ENCODE measurements around the gene C6orf62.
"Not testable (repeated sequence)": the region's sequence is repeated elsewhere in the genome, so short reads cannot be mapped to it uniquely, and the experiment has no call there.

C6orf62 gene

DNA sequence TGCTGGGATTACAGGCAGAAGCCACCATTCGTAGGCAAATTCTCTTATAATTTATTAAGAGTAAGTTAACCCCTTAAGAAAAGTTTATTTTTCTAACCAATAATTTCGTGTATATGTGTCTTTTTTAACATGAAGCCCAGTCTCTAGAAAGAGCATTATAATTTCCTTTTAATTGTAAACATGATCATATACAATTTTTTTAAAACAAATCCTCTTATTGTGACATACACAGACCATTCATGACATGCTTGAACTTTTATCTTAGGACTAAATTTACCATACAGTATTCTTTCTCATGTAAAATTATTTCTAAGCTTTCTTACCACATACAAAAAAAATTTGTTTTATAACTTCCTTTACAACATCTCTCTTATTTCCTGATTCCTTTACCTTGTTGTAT lies 45.3 kb downstream of the C6orf62 start:
- in situ Hi-C loops (cut with MboI; ENCODE audit: low sequenced_read_pairs, unreplicated experiment) = no loop called here
- TF ChIP-seq, protein P1, sequence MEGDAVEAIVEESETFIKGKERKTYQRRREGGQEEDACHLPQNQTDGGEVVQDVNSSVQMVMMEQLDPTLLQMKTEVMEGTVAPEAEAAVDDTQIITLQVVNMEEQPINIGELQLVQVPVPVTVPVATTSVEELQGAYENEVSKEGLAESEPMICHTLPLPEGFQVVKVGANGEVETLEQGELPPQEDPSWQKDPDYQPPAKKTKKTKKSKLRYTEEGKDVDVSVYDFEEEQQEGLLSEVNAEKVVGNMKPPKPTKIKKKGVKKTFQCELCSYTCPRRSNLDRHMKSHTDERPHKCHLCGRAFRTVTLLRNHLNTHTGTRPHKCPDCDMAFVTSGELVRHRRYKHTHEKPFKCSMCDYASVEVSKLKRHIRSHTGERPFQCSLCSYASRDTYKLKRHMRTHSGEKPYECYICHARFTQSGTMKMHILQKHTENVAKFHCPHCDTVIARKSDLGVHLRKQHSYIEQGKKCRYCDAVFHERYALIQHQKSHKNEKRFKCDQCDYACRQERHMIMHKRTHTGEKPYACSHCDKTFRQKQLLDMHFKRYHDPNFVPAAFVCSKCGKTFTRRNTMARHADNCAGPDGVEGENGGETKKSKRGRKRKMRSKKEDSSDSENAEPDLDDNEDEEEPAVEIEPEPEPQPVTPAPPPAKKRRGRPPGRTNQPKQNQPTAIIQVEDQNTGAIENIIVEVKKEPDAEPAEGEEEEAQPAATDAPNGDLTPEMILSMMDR (IDR thresholded peaks at IDR 0.05; ENCODE audit: borderline replicate concordance, control extremely low read depth, extremely low read depth, insufficient read depth, missing control alignments) = no peak
- no peak for DNase-seq (ENCODE audit: low spot score)

DNA sequence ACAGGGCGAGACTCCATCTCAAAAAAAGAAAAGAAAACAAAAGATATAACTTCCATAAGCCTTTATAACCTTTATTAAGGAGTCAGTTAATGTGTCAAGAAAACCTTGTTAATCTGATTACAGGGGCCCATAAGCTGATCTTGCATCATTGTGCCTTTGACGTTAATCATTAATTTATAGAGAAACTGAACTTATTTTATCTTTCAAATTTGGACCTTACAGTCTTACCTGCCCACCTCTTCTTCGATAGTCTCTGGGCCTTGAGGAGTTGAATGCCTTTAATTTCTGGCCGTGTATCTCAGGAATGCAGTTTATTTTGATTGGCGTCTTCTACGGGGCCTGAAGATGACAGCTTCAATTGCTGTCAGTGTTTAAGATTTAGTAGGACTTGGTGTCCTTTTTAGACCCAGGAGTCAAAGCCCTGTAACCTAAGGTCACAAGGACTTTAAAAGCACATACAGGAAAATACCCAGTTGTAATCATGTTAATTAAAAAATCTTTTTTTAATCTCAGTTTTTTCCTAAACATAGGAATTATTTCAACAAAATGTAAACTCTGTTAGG lies 46.3 kb downstream of the C6orf62 start:
- TF ChIP-seq, protein P1 (IDR thresholded peaks at IDR 0.05; ENCODE audit: borderline replicate concordance, control extremely low read depth, extremely low read depth, insufficient read depth, missing control alignments) = no peak
- in situ Hi-C loops (cut with MboI; ENCODE audit: low sequenced_read_pairs, unreplicated experiment) = no loop called here
- DNase-seq (ENCODE audit: low spot score) = no peak

DNA sequence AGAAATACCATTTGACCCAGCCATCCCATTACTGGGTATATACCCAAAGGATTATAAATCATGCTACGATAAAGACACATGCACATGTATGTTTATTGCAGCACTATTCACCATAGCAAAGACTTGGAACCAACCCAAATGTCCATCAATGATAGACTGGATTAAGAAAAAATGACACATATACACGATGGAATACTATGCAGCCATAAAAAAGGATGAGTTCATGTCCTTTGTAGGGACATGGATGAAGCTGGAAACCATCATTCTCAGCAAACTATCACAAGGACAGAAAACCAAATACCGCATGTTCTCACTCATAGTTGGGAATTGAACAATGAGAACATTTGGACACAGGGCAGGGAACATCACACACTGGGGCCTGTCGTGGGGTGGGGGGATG lies 47.9 kb downstream of the C6orf62 start:
- in situ Hi-C loops (cut with MboI; ENCODE audit: low sequenced_read_pairs, unreplicated experiment); DNase-seq (ENCODE audit: low spot score): not testable (repeated sequence)

DNA sequence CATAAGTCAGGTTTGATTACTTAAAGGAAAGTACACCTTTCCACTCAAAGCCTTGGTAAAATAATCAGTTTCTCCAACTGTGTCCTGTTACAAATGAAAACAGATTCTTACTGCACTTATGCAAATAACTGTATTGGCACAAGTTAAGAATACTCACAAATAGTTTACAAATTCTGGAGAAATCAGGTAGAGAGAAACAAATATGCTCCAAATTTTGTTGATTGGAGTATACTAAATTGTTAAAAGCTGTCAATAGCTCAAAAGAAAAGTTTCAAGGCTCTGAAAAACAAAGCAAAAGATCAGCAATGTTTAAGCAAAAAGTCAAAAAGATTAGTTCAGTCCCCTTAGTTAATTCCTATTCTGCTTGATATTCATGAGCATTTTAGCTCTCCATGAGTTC lies 48.5 kb downstream of the C6orf62 start:
- DNase-seq (ENCODE audit: low spot score); in situ Hi-C loops (cut with MboI; ENCODE audit: low sequenced_read_pairs, unreplicated experiment): not testable (repeated sequence)

DNA sequence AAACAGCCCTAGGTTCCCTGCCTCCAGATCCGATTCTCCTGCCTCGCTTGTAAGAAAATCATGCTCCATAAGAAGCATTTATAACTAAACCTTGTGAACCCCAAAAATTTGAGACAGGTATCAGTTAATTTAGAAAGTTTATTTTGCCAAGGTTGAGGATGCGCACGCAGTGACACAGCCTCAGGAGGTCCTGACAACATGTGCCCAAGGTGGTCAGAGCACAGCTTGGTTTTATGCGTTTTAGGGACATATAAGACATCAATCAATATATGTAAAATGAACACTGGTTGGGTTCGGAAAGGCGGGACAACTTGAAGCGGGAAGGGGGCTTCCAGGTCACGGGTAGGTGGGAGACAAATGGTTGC lies 50.0 kb downstream of the C6orf62 start:
- in situ Hi-C loops (cut with MboI; ENCODE audit: low sequenced_read_pairs, unreplicated experiment) = no loop called here
- TF ChIP-seq, protein P1 (IDR thresholded peaks at IDR 0.05; ENCODE audit: borderline replicate concordance, control extremely low read depth, extremely low read depth, insufficient read depth, missing control alignments) = no peak
- DNase-seq (ENCODE audit: low spot score) = no peak

DNA sequence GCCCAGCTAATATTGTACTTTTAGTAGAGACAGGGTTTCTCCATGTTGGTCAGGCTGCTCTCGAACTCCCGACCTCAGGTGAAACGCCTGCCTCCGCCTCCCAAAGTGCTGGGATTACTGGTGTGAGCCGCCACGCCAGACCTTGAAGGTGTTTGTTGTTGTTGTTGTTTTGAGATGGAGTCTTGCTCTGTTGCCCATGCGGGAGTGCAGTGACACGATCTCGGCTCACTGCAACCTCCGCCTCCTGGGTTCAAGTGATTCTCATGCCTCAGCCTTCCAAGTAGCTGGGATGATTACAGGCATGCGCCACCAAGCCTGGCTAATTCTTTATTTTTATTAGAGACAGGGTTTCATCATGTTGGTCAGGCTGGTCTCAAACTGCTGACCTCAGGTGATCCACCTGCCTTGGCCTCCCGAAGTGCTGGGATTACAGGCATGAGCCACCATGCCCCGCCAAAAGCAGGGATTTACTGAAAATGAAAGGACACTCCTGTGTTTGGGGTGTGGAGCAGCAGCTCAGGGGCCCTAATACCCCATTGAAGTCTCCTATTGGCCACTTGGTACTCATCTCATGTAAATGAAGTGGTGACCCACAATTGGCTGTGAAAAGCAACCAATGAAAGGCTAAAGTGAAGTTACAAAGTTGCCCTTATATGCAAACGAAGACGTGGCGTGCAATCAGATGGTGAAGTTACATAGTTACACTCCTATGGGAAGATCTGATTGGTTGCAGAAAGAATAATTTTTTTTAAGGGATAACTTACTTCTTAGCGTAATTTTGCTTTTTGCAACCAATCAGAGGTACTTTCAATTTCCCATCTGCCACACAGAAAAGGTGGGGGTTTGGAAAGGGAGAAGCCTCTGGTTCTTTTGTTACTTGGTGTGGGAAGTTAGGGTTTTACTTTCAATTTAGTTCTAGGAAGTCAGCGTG lies 50.6 kb downstream of the C6orf62 start:
- DNase-seq (ENCODE audit: low spot score); in situ Hi-C loops (cut with MboI; ENCODE audit: low sequenced_read_pairs, unreplicated experiment): not testable (repeated sequence)

DNA sequence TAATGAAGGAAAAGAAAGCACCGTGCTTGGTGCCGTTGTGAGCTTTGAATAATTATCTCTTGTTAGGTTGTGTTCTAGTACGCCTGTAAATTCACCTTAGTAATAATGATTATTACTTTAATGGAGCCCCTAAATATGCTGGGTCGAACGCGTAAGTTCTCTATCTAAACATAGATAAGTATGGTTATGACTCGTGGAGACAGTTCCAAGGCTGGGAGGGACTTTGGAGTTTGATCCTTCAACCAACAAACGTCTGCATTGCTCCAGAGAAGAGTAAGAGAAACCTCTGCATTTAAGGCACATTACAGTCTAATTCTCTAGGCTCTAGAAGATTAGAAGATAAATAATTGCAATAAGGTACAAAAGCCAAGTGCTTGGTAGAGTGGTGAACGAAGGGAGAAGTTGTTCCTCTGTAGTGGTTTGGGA lies 51.6 kb downstream of the C6orf62 start:
- TF ChIP-seq, protein P1 (IDR thresholded peaks at IDR 0.05; ENCODE audit: borderline replicate concordance, control extremely low read depth, extremely low read depth, insufficient read depth, missing control alignments) = no peak
- in situ Hi-C loops (cut with MboI; ENCODE audit: low sequenced_read_pairs, unreplicated experiment) = no loop called here
- peak; percentile 12 for DNase-seq (ENCODE audit: low spot score)

DNA sequence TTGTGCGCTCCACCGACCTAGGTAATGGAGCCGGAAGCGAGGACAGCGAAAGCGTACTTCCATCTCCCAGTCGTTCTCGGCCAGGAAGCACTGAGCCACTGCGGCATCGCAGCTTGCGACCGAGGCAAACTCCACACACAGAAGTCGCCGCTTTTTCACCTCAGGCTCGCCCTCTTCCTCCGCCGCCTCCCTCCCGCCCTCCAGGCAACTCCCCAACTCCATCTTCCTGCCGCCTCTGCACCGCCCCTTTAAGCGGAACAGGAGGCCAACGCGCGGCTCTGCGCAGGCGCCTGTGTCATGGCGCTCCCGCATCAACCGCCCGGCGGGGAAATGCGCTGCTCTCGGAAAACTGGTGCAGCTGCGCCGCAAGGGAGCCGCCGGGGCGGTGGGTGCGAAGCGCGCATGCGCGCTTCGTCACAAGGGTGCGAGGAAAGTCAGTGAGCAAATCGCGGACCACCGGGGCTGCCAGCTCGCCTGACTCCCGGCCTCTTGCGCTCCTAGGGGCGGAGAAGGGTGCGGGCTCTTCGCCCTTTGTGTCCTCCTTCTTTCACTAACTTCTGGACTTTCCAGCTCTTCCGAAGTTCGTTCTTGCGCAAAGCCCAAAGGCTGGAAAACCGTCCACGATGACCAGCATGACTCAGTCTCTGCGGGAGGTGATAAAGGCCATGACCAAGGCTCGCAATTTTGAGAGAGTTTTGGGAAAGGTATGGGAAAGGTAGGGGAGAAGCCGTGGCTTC lies 52.1 kb downstream of the C6orf62 start, which contains the start of the genes ACOT13 and TDP2:
Gene ACOT13, plus strand, starts transcription at position 437 of the 737 bp plus-strand sequence. Its CDS starts 187 bp downstream, at position 624.
Gene TDP2, minus strand, starts transcription at position 259 of the 737 bp plus-strand sequence. Its CDS starts 37 bp downstream, at position 222.
- TF ChIP-seq, protein P1 (IDR thresholded peaks at IDR 0.05; ENCODE audit: borderline replicate concordance, control extremely low read depth, extremely low read depth, insufficient read depth, missing control alignments) = no peak
- peak; percentile 96 for DNase-seq (ENCODE audit: low spot score)
- in situ Hi-C loops (cut with MboI; ENCODE audit: low sequenced_read_pairs, unreplicated experiment) = no loop called here
